Activated CD8-positive, alpha-beta memory T cell treated with anti-CD3 and anti-CD28 coated beads for 24 hours (primary cell): ENCODE data around the gene FMO2.

Experiments used
- DNase-seq: peaks from one replicate; pipeline ENCODE4 v3.0.0-alpha.2; 2020

FMO2 gene, protein sequence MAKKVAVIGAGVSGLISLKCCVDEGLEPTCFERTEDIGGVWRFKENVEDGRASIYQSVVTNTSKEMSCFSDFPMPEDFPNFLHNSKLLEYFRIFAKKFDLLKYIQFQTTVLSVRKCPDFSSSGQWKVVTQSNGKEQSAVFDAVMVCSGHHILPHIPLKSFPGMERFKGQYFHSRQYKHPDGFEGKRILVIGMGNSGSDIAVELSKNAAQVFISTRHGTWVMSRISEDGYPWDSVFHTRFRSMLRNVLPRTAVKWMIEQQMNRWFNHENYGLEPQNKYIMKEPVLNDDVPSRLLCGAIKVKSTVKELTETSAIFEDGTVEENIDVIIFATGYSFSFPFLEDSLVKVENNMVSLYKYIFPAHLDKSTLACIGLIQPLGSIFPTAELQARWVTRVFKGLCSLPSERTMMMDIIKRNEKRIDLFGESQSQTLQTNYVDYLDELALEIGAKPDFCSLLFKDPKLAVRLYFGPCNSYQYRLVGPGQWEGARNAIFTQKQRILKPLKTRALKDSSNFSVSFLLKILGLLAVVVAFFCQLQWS

DNA sequence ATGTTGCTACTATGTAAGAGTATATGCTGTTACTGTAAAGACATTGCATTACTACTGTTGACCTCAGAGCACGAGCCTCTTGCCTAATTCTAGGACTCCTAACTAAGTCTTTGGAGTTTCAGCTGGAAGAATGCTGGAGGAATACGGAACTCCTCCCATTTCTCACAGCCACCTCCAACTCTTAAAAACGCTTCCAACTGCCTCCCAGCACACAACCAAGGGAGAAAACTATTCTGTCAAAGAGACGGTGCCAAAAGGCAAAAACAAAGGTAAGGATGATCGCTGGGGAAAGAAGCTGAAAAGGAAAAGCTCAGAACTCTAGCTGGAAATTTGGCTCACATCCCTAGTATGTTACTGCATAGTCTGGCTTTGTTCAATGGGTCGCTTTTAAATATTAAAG, at the start of gene FMO2:
TSS of gene FMO2 (plus strand) at position 210 of the 400 bp plus-strand sequence. CDS start 414 bp downstream, outside the sequence.
- DNase-seq = no peak

DNA sequence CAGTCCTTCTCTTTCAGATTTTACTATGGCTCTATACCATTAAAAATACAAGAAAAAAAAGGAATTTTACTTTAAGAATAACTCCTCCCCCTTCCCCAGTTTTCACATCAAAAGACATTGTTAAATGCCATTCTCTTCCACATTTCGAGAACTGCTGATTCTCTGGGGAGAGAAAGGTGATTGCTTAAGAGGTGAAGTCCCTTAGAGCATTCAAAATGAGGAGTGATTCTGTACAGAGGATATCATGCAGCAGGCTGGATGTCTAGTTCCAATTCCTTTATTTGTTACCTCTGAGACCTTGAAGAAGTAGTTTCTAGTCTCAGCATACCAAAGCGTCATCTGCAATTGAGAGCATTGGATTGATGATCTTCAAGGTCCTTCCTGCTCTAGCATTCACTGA, 47.5 kb upstream of the FMO2 start:
- DNase-seq = no peak

DNA sequence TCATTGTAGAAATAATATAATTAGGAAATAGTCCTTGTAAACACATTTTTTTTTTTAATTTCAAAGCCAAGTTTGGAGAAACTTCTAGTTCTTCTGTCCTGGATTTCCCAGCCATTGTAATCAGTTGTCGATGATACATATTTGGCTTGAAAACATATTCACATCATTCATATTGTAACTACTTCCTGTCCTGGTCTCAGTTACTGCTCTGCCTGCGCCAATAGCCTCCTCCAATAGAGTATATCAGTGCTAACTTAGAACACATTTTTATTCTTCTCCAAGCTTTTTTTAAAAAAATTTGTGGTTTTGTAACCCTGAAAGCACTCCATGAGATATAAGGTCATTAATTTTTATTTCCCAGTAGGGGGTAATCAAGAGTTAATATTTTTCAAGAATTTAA, 46.1 kb upstream of the FMO2 start:
- DNase-seq = no peak

DNA sequence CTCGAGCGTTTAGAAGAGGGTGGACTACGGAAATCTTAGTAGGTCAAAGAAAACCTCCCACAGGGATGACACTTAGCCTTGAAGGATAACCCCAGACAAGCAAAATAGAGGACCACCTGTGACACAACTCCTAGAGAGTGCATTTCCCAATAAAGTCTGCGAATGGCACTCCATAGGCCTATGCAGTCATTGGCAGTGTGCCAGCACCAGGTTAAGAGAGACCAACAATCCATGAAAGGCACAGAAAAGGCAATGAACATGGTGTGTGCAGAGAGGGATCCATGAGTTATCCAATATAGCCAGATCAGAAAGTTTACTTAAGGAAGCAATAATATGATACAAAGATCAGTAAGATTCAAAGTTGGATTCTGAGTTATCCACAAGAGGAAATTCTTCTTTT, 45.2 kb upstream of the FMO2 start:
- no peak for DNase-seq

DNA sequence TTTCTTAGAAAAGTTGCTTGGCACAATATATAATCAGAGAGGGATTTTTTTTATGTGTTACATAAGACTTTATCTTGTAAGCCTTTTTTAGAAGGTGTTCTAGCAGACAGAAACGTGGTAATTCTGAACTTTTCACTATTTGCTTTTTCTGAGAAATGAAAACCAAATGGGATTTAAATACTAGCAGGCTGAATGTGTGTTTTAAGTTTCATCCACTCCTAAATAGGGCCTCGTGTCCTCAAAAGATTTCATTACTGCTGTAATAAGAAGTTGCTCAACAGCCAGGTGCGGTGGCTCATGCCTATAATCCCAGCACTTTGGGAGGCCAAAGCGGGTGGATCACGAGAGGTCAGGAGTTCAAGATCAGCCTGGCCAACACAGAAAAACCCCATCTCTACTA, 44.7 kb upstream of the FMO2 start:
- DNase-seq = no peak

DNA sequence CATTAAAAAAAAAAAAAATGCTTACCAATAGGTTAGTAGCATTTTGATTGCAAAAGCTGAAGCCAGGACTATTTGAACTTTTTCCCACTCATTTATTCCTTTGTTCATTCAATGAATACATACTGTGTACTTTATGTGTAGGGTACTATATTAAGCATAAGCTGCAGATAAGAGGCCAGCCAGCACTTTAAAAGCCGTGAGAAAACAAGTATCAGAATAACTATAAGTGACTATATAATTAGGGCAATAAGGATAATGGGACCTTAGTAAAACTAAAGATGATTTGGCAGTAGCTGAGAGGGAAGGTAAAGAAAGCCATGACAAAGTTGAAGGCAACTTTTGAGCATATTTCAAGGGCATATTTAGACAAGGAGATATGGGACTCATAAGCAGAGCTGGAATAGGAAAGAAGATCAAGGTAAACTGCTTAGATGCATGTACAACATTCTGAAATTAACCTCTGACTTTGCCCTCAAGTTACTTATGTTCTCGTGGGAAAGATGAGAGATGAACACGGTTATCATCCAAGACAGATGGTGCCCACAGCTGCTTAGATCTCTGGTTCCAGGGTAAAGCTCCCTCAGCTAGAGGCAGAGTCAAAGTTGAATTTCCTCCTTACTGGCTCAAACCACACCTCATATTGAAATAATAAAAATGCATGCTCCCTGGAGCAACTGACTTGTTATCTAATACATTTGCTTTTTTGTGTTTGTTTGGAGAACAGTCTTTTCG, 44.0 kb upstream of the FMO2 start:
- DNase-seq = no peak

DNA sequence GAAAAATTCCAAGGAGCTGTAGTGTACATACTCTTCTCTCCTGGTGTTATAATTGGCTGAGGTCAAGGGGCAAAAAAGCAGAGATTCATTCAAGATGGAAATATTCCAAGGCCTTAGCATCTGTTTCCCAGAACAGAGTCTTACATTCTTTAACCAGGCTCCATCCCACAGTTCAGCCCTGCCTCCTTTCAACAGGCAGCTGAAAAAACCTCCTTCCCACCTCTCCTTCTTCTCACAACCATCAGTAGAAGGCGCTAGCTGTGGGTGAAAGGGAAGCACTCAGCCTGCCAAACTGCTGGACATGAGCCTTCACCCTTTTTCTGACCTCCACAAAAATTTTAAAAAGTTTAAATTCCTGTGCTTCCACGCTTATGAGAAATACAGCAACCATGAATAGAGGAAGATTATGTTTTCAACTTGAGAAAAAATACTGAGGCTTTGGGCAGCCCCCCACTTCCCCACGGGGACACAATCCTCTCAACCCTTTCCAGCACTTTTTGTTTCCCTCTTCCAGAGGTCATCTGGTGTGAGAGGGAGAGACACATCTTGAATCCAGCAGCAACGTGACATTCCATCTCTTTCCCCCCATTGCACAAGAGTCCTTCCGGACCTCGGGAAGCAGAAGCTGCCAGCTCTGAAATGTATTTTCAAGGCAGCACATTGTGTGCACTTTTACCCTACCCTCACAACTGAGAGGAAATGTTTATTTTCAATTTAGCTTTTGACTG, 43.2 kb upstream of the FMO2 start:
- no peak for DNase-seq

DNA sequence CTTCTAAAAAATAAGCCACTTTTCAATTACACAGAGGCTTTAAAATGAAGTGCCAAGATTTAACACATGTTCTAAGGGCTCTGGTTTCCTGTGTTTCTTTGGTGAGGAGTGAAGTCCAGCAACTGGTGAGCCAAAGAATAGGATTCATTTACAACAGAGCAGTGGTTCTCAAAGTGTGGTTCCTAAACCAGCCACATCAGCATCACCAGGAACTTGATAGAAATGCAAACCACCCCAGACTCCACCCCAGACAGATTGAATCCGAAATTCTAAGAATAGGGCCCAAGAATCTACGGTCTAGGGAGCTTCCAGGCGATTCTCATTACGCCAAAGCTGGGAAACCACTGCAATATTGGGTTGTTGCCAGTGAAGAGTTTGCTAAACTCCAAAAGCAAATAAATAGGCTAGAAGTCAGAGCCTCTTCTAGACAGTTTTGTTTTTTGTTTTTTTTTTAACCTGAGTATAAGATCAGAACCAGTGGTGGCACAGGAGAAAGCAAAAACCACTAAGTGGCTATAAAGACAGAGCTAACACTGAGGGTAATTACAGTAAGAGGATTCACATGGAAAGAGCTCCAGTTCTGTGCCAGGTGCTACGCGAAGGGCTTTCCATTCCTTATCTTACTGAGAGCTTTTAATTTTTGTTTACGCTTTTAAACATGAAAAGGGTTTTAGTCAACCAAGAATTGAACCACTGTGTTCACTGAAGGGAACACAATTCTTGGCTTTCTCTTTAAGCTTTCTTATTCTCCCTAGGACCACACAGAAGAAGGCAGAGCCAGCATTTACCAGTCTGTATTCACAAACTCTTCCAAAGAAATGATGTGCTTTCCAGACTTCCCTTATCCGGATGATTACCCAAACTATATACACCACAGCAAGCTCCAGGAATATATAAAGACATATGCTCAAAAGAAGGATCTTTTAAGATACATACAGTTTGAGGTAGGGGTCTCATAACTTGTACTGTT, 42.4 kb upstream of the FMO2 start:
- no peak for DNase-seq

DNA sequence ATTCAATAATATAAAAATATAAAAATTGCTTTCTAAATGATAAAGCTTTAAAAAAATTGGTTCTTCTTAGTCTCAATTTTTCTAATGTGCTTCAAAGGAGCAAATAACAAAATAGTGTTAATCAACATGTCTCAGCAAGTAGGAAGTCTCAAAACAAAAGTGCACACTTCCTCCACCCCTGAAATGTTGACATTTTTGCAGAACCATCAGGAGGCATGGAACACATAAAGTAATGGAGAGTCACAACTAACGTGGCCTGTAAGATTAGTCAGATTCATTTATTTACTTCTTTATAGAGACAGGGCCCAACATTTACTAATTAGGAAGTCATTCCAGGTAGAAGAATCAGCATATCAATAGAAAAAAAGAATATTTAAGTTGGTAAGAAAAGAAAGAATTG, 34.9 kb upstream of the FMO2 start:
- no peak for DNase-seq

DNA sequence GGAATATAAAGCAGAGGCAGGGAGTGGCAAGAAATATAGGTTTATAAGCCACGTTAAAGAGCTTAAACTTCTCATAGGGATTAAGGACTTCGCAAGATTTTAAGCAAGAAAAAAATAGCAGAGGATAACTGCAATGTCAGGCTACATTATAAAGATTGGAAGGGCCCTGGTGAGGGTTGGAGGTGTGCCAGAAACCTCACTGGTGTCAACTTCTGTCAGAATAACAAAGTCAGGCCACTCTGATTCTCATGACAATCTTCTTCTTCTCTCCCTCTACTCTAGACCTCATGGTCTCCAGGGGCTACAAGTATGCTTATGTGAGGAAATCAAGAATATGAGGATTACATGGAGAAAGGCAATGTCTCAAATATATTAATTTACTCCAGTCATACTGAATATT, 32.6 kb upstream of the FMO2 start:
- DNase-seq = no peak

DNA sequence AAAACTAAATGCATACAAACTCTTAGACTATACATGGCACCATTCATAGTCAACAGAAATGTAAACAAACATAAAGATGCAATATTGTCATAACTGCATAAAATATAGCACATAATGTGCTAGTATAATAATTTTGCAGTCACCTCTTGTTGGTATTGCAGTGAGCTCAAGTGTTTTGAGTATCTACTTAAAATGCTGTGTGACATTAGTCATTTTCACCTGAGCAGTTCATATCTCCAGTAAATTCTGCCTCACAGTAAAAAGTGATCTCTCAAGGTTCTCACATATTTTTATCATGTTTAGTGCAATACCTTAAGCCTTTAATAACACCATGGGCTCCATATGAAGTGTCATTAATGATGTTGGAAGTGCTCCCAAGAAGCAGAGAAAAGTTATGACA, 29.6 kb upstream of the FMO2 start:
- no peak for DNase-seq

DNA sequence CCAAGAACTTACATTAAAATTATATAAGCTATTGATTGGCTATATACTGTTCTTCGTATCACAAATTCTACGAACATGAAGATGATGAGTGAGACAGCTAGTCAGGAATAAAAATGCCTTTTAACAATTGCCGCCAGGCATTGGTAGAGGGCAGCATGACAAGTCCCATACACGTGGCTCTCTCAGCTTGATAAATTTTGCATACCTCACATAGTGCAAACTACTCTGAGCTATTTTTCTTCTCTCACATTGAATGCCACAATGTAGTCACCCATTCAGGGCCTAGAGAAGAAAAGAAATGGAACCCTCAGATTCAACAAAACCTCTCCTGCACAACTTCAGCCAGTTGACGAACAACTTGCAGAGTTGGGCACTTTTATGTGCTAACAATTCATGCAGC, 27.0 kb upstream of the FMO2 start:
- no peak for DNase-seq

DNA sequence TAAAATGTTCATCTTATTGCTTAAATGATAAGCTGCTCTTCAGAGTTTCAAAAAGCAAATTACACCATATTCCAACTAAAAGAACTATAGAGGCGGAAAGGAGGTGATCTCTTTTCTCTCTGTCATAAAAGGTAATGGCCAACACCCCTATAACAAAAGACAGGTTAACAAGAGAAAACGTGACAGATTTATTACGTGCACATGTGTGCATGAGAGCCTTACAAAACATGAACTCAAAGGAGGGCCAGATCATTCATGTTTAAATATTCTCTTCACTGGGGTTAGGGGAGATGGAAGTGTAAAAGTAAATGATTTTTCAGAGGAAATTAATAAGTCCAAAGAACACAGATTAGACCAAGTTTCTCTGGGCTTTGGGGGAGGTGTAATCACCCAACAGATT, 26.5 kb upstream of the FMO2 start:
- DNase-seq = no peak

DNA sequence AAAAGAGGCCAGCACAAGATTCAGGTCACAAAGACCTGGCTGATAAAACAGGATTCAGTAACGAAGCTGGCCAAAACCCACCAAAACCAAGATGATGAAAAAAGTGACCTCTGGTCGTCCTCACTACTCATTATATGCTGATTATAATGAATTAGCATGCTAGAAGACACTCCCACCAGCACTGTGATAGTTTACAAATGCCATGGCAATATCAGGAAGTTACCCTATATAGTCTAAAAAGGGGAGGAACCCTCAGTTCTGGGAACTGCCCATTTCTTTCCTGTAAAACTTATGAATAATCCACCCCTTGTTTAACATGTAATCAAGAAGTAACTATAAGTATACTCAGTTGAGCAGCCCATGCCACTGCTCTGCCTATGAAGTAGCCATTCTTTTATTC, 26.0 kb upstream of the FMO2 start:
- DNase-seq = no peak

DNA sequence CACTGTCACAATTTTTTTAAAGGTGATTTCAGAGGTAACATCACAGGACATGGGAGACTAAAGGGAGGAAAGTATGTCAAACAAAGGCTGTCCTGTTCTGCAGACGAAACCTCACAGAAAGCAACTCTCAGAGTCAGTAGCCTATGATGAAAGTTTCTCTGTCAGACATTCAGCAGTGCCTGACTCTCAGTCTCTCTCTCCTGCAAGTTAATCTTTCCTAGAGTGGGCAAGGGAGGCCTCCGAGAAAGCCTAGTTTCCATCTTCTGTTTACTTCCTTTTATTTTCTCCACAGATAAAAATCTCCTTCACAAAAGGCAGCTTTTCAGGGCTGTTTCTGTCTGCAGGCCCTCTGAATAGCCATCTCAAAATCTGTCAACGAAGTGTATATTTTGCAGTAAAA, 24.9 kb upstream of the FMO2 start:
- no peak for DNase-seq

DNA sequence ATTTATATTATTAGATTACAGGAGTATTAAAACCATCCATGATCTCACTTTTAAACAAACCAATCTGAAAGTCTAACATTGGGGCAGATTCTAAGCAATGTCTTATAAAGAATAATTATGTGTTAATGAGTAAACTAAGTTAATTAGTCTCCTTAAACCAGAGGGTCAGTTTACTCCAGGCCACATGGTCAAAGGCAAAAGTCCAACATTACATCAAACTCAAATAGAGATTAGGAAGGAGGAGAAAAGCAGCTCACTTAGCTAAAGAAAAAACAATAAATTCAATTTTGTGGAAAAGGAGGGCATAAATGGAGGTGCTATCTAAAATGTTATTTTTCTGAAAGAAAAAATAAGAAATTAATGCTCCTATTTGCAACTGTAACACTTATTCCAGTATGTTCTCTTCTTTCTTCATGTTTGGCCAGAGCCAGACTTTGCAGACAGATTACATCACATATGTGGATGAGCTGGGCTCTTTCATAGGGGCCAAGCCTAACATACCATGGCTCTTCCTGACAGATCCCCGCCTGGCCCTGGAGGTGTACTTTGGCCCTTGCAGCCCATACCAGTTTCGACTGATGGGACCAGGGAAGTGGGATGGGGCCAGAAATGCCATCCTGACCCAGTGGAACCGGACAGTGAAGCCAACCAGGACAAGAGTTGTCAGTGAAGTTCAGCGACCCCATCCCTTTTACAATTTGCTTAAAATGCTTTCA, 24.3 kb upstream of the FMO2 start:
- no peak for DNase-seq

DNA sequence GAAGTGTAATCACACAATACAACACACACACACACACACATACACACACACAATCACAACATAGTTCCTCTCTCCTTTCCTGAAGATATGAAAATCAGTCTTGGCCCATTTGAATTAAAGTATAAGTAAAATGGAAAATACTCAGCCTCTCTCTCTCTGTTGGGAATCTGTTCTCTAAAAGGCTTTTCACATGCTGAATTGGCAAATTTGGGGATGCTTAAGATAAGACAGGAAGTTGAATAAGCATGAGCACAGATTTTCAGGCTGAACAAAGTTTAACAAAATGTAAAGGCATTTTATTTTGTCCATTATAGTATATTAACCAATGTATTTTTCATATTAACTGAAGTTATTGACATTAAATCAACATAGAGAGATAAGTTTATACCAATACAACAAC, 23.7 kb upstream of the FMO2 start:
- DNase-seq = no peak

DNA sequence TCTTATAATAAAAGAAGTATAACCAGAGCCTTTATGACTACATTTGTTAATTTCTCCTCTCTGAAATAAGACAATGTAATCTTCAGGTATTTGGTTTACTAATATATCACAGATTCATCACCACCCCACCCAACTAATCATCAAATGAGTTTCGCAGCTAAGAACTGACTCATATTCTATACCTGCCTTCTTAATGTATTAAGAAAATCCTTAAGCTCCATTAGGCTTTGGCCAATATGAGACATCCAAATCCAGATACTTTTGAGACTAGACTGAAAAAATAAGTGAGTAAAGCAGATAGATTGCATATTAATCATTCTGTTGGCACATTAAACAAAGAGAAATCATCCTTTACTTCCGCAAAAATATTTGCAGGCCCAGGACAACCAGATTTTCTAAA, 18.7 kb upstream of the FMO2 start:
- DNase-seq = no peak

DNA sequence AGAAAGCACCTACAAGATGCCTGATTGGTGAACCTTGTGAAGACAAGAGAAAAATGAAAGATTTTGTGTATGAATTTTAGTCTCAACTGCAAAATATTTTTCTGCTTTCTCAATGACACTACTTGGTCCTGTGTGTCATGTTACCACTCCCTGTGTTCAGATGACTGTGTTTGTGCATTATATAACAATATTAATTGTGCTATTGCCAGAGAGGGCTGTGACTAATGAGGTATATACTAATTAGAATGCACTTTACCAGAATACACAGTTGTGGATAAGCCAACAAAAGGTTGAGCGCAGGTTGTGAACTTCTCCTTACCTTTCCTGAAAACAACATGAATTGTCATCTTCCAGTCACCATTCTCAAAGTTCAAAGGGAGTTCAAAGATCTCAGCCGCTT, 17.3 kb upstream of the FMO2 start:
- DNase-seq = no peak

DNA sequence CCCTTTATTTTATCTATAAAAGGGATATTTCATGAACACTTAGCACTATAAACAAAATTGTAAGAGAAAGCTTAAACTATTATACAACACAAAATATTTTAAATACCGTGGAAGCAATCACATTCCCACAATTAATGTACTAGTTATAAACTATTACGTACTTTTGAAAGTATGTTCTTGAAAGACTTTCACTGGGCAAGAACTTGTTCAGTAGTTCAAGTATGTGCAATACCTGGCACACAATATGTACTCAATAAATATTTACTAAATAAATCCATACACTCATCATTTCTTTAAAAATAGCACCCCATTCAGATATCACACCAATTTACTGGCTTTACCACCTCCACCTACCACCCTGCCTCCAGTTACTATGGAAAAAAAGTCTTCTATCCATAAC, 12.6 kb upstream of the FMO2 start:
- DNase-seq = no peak

DNA sequence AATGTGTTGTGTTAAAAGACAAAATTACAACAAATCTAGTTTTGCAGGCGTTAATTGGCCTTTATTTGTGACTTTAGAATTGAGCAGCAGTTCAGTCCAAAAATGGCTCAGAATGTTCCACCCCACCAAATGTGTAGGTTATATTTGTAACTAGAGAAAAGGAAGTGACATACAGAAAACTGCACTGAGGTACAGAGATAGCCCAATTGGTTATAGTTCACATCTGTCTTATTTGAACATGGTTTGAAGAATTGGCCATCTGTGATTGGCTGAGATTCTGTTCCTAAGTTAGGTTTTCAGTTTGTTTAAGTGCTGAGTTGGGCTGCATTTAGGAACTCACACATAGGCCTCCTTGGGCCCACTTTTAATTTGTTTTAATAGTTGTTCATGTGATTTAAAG, 12.0 kb upstream of the FMO2 start:
- DNase-seq = no peak
